ENCODE measurements around the gene AFG1L.
"Not testable (repeated sequence)": the region's sequence is repeated elsewhere in the genome, so short reads cannot be mapped to it uniquely, and the experiment has no call there.

The AFG1L gene

DNA sequence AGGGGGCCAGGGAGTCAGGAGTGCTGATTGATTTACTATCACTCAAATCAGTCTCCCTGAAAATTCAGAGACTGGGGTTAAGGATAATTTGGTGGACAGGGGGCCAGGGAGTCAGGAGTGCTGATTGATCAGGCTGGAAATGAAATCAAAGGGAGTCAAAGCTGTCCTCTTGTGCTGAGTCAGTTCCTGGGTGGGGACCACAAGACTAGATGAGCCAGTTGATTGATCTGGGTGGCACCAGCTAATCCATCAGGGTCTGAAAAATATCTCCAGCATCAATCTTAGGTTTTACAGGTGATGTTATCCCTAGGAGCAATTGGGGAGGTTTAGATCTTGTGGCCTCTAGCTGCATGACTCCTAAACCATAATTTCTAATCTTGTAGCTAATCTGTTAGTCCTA is 6.1 kb upstream of the AFG1L start:
- no peak for DNase-seq (ENCODE audit: low read depth in 3 of 3)

DNA sequence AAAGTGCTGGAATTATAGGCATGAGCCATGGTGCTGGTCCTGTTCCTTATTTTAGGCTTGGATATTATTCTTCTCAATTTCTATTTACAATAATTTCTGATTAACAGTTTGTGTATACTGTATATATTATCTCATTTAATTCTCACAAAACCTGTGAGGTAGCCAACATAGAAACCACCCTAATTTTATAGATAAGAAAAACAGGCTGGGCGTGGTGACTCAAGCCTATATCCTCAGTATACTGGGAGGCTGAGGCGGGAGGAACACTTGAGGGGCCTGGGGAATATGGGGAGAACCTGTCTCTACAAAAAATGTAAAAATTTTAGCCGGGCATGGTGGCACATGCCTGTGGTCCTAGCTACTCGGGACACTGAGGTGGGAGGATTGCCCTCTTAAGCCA is 3.8 kb upstream of the AFG1L start:
- no peak for DNase-seq (ENCODE audit: low read depth in 3 of 3)

DNA sequence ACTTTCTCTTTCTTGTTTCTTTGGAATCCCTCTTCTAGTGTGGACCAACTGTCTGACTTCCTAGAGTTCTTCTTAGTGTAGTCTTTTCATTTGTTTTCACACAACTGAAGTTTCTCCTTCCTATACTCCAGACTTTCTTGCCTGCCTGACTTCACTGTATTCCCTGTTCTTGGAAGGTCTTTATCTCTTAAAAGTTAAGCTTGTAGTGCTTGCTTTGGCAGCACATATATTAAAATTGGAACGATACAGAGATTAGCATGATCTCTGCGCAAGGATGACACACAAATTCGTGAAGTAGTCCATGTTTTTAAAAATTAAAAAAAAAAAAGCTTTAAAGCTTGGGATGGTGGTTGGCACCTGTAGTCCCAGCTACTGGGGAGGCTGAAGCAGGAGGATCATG is 2.3 kb upstream of the AFG1L start:
- not testable (repeated sequence) for DNase-seq (ENCODE audit: low read depth in 3 of 3)

DNA sequence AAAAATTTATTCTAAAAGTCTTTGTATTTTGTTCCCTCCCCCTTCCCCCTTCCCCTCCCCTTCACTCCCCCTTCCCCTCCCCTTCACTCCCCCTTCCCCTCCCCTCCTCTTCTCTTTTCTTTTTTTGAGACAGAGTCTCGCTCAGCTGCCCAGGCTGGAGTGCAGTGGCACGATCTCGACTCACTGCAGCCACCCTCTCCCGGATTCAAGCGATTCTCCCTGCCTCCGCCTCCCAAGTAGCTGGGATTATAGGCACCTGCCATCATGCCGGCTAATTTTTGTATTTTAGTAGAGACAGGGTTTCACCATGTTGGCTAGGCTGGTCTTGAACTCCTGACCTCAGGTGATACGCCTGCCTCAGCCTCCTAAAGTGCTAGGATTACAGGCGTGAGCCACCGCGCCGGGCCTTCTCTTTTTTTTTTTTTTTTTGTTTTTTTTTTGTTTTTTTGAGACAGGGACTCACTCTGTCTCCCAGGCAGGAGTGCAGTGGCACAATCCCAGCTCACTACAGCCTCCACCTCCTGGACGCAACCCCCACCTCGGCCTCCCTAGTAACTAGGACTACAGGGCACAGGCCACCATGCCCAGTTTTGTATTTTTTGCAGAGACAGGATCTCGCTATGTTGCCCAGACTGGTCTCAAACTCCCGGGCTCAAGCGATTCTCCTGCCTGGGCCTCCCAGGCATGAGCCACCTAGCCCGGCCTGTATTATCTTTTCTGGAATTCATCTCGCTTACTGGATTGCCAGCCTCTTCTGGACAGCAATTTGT is 1.1 kb upstream of the AFG1L start:
- DNase-seq (ENCODE audit: low read depth in 3 of 3): no peak

DNA sequence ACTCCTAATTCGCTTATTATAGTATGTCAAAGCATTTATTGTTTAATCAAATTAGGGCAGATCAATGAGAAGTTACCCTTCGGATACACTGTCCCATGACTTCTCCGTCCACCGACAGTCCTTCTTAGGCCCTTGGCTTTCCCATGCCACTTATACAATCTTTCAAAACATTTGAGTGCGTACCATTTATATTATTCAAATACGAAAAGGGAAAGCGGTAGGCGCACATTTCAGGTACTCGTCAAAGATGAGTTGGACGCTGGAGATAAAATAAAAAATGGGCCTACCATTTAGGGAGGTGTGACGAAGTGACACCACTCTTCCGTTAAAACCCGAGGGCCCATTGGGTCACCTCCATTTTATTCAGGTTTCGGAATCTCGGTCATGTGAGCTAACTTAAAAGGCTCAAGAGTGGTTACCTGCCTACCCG is 542 bp upstream of the AFG1L start:
- DNase-seq (ENCODE audit: low read depth in 3 of 3): no peak

DNA sequence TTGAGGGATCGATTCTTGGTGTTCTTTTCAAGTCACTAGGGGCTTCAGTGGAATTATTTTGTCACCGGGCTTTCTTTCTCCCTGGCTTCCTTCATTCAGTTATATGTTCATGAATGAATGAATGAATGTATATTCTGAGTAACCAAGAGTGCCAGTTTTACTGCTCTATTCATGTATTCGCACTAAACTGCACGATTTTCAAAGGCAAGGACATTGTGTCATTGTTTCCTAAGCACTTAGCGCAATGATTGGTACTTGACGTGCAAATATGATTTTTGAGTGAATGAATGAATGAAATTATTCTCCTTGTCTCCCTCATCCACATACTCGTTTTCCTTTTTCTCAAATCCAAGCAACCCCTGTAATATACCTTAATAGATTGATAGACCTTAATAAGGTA is 822 bp downstream of the AFG1L start:
- no peak for DNase-seq (ENCODE audit: low read depth in 3 of 3)

DNA sequence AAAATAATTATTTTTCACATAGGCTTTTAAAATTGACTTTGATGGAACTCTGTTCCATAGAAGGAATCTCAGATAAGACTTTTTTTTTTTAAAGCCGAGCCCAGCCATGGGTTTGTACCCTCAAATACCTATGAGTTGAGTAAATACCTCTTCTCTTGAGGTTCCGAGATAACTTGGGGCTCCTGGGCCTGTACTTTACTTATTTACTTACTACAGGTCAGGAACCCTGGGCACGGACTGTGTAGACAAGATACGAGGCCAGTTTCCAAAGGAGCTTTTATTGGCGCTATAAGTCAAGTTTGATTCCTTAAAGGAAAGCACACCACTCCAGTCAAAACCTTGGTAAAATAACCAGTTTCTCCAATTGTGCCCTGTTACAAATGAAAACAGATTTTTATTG is 7.5 kb downstream of the AFG1L start:
- DNase-seq (ENCODE audit: low read depth in 3 of 3): no peak

DNA sequence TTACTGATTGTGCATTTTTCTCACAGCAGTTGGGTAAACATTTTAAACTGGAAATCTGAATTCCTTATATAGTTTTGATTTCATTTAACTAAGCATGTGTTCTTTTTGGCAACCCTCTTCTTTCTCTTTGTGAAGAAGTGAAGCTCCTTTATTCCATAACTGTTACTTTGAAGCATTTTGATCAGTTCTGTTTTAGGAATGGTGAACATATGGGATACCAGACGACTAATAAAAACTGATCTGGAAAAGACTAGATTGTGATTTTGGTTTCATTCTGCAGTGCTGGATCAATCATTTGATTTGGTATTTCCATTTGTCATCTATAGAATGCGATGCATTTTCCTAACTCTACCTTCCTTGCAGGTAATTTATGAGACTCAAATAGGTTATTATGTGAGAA is 9.8 kb downstream of the AFG1L start:
- no peak for DNase-seq (ENCODE audit: low read depth in 3 of 3)

DNA sequence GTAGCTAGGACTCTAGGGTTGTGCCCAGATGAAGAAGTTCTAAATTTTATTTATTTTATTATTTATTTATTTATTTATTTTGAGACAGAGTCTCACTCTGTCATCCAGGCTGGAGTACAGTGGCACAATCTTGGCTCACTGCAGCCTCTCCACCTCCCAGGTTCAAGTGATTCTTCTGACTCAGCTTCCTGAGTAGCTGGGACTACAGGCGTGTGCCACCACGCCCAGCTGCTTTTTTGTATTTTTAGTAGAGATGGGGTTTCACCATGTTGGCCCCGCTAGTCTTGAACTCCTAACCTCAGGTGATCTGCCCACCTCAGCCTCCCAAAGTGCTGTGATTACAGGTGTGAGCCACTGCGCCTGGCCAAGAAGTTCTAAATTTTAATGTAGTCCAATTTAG is 13.8 kb downstream of the AFG1L start:
- DNase-seq (ENCODE audit: low read depth in 3 of 3): not testable (repeated sequence)

DNA sequence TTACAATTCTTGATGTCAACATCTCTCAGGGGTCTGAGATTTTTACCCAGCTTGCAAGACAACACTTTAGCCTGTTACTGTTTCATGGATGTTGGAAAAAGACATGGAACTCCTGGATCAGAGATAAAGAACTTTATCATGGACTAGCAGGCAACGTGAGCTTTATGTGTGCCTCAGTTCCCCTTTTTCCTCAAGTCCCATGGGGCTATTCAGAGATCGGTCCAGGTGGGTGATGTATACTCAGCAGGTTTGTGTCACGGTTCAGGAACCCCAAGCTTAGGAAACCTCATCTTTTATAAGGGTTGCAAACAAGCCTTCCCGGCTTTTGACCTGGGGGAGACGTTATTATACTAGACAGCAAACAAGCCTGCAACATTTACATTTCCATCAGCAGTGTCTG is 15.0 kb downstream of the AFG1L start:
- DNase-seq (ENCODE audit: low read depth in 3 of 3): no peak

DNA sequence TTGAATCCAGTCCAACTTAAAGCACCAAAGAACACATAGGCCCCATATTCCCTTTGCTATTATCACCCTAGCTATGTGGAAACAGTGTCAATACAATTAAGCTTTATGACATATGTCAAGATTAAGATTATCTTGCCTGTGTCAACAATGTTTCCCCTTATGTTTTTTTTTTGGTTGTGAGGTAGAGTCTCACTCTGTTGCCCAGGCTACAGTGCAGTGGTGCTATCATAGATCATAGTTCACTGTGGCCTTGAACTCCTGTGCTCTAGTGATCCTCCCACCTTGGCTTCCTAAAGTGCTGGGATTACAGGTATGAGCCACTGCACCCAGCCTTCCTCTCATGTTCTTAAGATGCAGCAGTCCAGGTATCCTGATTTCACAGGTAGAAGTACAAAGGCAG is 17.8 kb downstream of the AFG1L start:
- no peak for DNase-seq (ENCODE audit: low read depth in 3 of 3)

DNA sequence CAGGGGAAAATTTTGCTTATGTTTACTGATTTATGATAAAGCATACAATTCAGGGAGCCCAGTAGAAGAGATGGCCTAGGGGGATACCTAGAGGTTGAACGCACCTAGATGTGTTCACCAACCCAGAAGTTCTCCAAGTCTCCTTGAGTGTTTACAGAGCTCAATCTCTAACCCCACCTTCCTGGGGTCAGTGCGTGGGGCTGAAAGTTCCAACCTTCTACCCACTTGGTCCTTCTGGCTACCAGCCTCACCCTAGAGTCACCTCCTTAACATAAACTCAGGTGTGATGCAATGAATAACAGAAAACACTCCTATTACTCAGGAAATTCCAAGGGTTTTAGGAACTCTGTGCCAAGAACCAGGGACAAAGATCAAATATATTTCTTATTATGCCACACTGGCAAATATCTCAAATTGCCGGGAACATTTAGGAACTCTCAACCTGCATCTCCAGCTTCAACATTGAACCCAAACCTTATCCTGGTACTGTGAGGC is 26.4 kb downstream of the AFG1L start:
- DNase-seq (ENCODE audit: low read depth in 3 of 3): no peak

DNA sequence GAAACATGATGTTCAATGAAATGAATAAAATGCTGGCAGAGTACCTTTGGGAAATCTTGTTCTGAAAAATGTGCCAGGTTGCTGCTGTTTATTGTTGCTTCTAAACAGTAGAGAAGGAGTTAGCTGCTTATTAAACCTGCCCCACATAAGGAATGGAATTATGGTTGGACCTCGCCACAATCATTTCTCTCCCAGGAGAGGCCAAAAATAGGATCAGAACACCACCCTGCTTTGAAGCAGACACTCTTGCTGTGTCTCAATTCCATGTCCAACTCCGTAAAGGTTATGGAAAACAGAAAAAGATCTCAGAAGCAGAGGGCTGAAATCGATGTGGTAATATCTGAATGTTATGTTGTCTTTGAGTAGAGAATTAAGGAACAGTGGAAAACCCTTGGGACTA is 27.9 kb downstream of the AFG1L start:
- DNase-seq (ENCODE audit: low read depth in 3 of 3): no peak

DNA sequence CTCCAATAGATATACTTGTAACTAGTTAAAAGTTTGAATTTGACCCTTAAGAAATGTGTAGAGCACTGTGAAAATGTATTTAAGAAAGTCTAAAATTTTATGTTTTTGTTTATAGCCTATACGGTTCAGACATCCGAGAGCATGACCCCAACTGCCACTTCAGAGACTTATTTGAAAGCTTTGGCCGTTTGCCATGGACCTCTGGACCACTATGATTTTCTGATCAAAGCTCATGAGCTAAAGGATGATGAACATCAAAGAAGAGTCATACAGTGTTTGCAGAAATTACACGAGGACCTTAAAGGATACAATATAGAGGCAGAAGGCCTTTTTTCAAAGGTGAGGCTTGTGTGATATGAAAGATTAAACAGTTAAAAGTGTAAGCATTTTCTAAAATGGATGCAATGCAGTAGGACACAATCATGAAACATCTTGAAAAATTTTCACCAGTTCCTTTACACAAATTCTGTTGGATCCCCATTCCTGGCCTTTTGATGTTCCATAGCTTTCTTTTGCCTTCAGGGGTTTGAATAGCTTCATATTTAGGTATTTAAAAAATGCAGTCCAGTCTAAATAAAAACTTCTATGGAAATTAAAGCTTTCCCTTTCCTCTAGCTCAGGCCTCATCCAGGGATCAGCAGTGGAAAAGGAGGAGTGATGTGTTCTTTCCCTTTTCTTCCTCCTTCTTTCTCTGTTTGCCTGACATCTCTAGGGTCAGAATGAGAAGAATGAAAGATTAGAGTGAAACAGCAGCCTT is 29.0 kb downstream of the AFG1L start:
- DNase-seq (ENCODE audit: low read depth in 3 of 3): no peak

DNA sequence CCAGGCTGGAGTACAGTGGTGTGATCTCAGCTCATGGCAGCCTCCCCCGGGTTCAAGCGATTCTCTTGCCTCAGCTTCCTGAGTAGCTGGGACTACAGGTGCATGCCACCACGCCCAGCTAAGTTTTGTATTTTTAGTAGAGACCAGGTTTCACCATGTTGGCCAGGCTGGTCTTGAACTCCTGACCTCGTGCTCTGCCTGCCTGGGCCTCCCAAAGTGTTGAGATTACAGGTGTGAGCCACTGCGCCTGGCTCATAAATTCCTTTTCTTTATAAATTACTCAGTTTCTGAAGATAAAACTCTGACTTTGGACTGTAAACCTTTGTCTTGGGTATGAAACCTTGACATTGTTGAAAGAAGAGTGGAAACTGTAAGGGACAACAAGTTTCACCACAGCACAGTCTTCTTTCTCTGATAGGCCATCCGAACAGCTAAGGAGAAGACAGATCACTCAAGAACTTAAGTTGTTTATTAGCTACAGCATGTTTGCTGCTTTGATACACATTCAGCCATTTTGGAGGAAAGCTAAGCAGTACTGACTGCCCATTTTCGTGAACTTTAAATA is 35.4 kb downstream of the AFG1L start:
- DNase-seq (ENCODE audit: low read depth in 3 of 3): not testable (repeated sequence)

DNA sequence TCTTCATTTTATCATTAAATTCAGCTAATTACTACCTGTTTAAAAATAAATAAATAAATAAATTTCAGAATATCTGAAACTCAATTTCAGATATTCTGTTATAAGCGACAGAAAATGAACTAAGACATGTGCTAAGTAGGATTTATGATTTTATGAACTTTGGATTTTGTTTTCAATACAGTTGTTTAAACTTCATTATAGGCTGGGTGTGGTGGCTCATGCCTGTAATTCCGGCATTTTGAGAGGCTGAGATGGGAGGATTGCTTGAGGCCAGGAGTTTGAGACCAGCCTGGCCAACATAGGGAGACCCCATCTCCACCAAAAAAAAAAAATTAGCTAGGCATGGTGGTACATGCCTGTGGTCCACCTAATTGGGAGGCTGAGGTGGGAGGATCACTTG is 36.0 kb downstream of the AFG1L start:
- DNase-seq (ENCODE audit: low read depth in 3 of 3): no peak

DNA sequence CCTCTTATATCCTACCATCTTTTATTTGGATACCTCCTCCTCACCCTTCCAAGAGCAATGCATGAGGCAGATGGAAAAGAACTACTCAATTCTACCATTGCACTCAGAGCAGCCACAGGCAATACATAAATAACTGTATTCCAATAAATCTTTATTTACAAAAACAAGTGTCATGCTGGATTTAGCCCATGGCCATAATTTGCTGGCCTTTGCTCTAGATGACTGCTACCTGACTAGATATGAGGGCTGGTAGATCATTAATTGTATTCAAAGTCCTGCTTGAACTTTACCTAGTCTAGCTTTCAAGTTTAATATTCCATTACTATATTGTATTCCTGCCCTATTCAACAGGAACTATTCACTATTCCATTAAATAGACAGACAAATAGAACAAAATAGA is 37.1 kb downstream of the AFG1L start:
- DNase-seq (ENCODE audit: low read depth in 3 of 3): no peak

DNA sequence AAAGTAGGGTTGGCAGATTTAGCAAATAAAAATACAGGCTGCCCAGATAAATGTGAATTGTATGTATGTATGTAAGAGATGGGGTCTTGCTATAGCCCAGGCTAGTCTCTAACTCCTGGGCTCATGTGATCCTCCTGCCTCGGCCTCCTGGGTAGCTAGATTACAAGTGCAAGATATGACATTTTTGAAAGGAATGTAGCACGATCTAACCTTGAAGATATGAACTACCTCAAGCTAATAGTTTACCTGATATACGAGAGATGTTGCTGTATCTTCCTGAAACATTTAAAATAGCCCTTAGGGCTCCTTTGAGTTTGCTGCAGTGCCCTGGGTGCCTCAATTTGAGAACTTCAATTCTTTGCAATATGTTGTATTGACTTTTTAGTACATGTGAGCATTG is 42.1 kb downstream of the AFG1L start:
- DNase-seq (ENCODE audit: low read depth in 3 of 3): no peak

DNA sequence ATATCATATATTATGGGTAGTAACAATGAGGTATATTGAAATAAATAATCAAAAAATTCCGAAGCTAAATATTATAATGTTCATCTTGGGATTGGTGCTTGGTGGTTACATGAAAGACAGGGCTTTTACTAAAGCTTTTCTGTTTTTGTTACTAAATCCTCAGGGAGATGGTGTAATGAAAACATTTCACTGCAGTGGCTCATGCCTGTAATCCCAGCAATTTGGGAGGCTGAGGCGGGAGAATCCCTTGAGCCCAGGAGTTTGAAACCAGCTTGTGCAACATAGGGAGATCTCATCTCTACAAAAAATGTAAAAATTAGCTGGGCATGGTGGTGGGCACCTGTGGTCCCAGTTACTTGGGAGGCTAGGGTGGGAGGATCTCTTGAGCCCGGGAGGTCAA is 42.9 kb downstream of the AFG1L start:
- no peak for DNase-seq (ENCODE audit: low read depth in 3 of 3)

DNA sequence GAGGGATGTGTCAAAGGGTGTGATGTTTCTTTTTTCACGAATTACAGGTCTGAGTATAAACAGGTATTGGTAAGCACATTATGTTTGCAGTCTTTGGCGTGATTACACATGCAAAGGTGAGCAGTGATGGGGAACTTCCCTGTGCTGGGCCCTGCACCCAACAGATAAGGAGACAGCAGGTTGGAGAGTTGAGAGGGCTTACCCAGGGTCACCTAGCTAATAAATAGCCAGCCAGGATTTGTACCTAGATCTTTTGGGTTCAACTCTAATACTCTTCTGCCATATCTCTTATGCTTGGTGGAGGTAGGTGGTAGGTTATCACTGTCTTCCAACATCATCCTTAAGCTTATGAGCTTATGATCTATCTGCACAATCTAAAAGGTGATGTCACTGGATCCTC is 46.5 kb downstream of the AFG1L start:
- DNase-seq (ENCODE audit: low read depth in 3 of 3): no peak

DNA sequence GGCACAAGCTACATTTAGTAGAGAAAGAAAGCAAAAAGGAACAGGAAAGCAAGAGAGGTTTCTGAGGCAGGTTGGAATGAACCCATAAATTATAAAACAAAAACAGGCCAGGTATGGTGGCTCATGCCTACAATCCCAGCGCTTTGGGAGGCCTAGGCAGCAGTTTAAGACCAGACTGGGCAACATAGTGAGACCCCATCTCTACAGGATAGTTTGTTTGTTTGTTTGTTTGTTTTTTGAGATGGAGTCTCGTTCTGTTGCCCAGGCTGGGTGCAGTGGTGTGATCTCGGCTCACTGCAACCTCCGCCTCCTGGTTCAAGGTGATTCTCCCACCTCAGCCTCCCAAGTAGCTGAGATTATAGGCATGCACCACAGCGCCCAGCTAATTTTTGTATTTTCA is 49.0 kb downstream of the AFG1L start:
- DNase-seq (ENCODE audit: low read depth in 3 of 3): no peak

DNA sequence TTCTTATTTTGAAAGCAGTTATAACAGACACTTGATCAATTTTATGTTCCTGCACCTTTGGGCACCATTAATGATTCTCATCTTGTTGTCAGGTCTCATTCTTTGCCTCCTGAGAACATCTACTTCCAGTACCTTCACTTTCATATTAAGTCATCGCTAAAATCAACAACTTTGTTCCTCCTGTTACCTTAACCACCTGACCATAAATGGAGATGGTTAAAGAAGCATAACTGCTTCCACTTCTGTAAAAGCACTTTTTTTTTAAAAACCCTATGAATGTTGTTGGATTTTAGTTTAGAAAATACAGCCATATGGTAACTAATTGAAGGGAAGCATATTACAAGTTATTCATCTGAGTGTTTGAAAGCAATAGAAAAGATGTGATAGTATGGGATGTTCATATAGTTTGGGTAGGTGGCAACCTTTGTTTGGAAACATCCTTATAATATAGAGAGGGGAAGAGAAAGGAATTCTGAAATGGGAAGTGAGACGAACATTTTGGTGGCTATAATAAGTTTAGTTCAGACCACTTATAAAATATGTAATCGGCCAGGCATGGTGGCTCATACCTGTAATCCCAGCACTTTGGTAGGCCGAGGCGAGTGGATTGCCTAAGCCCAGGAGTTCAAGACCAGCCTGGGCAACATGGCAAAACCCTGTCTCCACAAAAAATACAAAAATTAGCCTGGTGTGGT is 53.9 kb downstream of the AFG1L start:
- no peak for DNase-seq (ENCODE audit: low read depth in 3 of 3)

All from stimulated activated CD4-positive, alpha-beta T cell treated with anti-CD3 and anti-CD28 coated beads, TNF-alpha, amount 100 ng/mL, for 48 hours (primary cell).